ENCODE measurements around the gene ESF1.

The ESF1 gene

GRCh38 chr20:13784893-13785715, at the start of gene ESF1, which contains the start of gene NDUFAF5:
Gene ESF1, minus strand, starts transcription at chr20:13784919. Its CDS starts 1,779 bp downstream, at chr20:13783140.
Gene NDUFAF5, plus strand, starts transcription at chr20:13785028. Its CDS starts 41 bp downstream, at chr20:13785069.
- peak; percentile 83 to 85 for DNase-seq

DNA sequence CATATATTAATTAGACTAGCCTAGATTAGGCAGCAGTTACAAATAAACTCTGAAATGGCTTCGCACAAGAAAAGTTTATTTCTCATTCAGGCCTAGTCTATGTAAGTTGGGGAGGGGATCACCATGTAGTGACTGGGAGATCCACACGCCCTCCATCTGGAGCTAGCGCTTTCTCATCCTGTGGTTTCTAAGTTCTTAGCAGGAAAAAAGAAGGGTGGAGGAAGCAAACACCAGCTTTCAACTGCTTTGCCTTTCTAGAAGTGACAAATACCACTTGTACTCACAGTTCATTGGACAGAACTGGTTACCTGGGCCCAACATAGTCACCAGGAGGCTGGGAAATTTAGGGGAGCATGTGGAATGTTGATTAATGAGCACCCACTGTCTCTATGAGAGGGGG, 46.8 kb upstream of the ESF1 start:
- DNase-seq, result no peak

DNA sequence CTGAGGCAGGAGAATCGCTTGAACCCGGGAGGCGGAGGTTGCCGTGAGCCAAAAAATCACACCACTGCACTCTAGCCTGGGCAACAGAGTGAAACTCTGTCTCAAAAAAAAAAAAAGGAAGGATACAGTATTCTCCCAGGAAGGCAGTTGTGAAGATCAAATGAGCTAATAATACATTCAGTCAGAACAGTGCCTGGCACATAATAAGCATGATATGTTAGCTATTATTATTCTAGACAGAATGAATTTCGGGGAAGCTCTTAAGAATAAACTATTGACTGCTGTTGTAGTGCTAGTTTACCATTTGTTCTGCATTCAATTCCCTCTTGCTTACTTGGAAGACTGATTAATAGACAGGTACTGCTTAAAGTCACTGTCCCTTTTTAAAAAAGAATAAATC, 40.7 kb upstream of the ESF1 start:
- DNase-seq, result no peak

- no peak for DNase-seq
Observed at GRCh38 chr20:13824459-13824858, 39.7 kb upstream of the ESF1 start.

DNA sequence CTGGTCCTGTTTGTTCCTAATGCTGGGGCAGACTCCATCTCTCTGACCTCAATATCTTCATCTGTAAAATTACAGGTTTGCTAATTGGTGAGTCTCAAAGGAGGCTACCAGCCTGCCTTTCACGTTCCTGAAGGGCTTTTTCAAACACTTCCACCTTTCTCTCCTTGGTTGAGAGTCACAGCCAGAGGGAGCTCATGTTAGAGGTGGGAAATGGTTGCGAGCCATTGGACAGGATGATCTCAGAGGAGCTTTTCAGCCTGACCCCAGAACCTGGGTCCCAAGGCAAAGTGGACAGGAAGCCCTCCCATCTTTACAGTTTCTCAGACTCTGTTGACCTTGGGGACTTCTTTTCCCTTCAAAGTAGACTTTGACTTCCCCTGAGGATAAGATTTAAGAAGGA, 37.7 kb upstream of the ESF1 start:
- no peak for DNase-seq

- no peak for DNase-seq
Observed at GRCh38 chr20:13821876-13822275, 37.2 kb upstream of the ESF1 start.

GRCh38 chr20:13819885-13820645, 35.3 kb upstream of the ESF1 start:
- no peak for DNase-seq

DNA sequence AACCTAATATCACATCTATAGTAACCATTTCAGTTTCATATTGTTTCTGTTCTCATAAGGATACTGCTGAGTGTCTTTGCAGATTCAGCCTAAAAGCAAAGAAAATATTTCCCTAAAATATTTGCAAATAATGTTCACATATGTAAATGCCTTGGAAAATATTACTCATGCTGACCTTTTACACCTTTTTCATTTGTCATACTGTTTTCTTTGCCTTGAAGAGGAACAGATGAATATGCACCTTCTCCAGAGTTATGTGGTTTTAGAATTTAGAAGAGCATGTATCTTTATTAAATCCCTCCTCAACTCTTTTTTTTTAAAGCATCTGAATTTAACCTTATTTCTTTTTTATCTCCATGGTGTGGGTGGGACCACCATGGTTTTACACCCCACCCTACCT, 32.6 kb upstream of the ESF1 start:
- no peak for DNase-seq

GRCh38 chr20:13816757-13817156, 32.0 kb upstream of the ESF1 start:
- no peak for DNase-seq

- DNase-seq, result no peak
Observed at GRCh38 chr20:13814672-13815071, 30.0 kb upstream of the ESF1 start.

DNA sequence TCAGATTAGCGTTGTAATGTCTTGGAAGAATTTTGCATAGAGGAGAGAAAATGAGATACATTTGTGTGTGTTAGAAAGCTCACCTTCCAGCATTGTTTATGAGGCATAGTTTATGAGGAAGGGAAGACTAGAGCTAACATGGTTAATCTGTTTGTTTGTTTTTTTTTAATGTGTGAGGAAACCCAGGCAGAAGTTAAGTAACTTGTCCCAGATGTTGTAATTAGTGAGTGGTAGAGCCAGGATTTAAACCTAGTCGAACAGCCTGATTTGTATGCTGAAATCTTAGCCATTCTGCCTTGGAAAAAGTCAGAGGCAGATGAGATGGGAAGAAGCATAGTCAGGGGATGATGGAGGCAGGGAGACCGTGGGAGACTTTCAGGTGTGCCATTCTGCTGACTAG, 29.2 kb upstream of the ESF1 start:
- DNase-seq, result no peak

- DNase-seq, result no peak
Observed at GRCh38 chr20:13810446-13810845, 25.7 kb upstream of the ESF1 start.

GRCh38 chr20:13809855-13810254, 25.1 kb upstream of the ESF1 start:
- no peak for DNase-seq

GRCh38 chr20:13809373-13809772, 24.7 kb upstream of the ESF1 start:
- no peak for DNase-seq

GRCh38 chr20:13800728-13801134, 16.0 kb upstream of the ESF1 start:
- no peak for DNase-seq

GRCh38 chr20:13799974-13800373, 15.3 kb upstream of the ESF1 start:
- DNase-seq, result no peak

DNA sequence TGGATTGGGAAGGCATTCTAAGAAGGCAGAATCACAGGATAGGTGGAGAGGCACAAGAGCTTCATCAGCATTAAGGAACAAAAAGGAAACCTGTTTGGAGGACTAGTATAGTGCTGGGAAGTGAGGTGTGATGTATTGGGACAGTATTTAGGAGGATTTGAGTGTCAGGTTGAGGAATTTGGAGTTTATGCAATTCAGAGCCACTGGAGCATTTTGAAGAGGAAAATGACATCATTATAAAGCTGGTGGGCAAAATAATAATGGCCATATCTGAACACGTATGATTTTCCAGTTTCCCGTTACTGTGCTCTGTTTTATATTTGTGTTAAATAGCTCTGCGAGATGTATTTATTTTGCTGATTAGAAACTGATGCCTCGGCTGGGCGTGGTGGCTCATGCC, 14.3 kb upstream of the ESF1 start:
- no peak for DNase-seq

DNA sequence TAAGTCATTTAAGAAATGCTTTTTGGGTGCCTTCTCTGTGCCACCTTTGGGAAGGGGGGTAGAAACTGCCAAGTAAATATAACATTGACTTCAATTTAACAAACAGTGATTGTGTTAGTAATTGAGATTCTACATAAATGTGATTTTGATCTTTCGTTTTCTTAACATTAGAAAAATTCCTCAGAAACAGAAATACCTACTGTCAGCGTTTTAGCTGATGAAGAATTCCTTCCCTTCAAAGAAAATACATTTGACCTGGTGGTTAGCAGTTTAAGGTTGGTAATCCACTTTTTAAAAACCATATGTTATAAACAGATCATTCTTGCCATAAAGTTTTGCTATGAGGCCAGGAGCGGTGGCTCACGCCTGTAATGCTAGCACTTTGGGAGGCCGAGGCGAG, 9.9 kb upstream of the ESF1 start:
- DNase-seq, result no peak

GRCh38 chr20:13793001-13793400, 8.3 kb upstream of the ESF1 start:
- DNase-seq, result no peak

- DNase-seq, result no peak
Observed at GRCh38 chr20:13791540-13792459, 7.1 kb upstream of the ESF1 start.

DNA sequence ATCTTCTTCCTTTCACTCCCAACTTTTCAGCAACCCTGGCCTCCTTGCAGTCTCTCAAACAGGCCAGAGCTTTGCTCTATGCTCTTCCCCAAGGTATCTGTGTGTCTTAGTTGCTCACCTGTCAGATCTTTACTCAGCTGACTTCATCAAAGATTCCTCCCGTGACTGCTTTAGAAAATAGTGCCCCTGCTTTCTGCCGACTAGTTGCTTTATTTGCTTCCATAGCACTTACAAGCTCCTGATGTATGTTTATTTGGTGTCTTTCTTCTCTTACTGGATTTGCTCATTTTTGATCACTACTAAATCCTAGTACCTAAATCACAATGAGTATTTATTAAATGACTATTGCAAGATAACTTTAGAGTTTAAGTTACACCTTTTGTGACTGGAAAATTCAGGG, 6.0 kb upstream of the ESF1 start:
- no peak for DNase-seq

GRCh38 chr20:13788167-13788834, 3.6 kb upstream of the ESF1 start:
- peak in 1 of 2 donors; percentile 10 for DNase-seq

All from stimulated activated CD4-positive, alpha-beta T cell treated with anti-CD3 and anti-CD28 coated beads, Interleukin-2, amount 100 ng/mL, for 48 hours (primary cell).